HUES64 (cell line): Measurements from ENCODE around the gene AGTR2.
"Not testable (repeated sequence)": the region's sequence is repeated elsewhere in the genome, so short reads cannot be mapped to it uniquely, and the experiment has no call there.

Experiments used
- H3K27ac ChIP-seq: 2 replicates; pipeline ENCODE4 v1.7.0; 2013; ENCODE audit warnings: low read depth, low read length, inconsistent platforms
- H3K27me3 ChIP-seq: 2 replicates; pipeline ENCODE4 v1.6.1; 2013; ENCODE audit warnings: mild to moderate bottlenecking, low read length; ENCODE audit not compliant: insufficient read depth
- H3K36me3 ChIP-seq: 2 replicates; pipeline ENCODE4 v1.6.1; 2013; ENCODE audit warnings: mild to moderate bottlenecking, low read length; ENCODE audit not compliant: insufficient read depth
- H3K4me1 ChIP-seq: 2 replicates; pipeline ENCODE4 v1.6.1; 2013; ENCODE audit warnings: mild to moderate bottlenecking, low read length, moderate library complexity; ENCODE audit not compliant: insufficient read depth
- H3K4me3 ChIP-seq: 2 replicates; pipeline ENCODE4 v1.5.1; 2013; ENCODE audit warnings: mild to moderate bottlenecking, low read length, moderate library complexity
- H3K9ac ChIP-seq: 2 replicates; pipeline ENCODE4 v1.6.1; 2013; ENCODE audit warnings: mild to moderate bottlenecking, low read depth, low read length
- H3K9me3 ChIP-seq: 2 replicates; pipeline ENCODE4 v1.6.1; 2013; ENCODE audit warnings: low read depth, low read length; ENCODE audit not compliant: insufficient read depth
- WGBS: fragments of 150-250, 120-280 bp; methylation state at CpG from one replicate; pipeline ENCODE4 v1.1.7; 2013; ENCODE audit warnings: missing lambda C conversion rate; 5-methylcytosine and 5-hydroxymethylcytosine counted together

Gene AGTR2

GRCh38 chrX:116217080-116217479 lies 46.5 kb downstream of the AGTR2 start:
- H3K4me3 ChIP-seq, H3K9ac ChIP-seq, H3K4me1 ChIP-seq, H3K27me3 ChIP-seq, H3K36me3 ChIP-seq, H3K27ac ChIP-seq, H3K9me3 ChIP-seq: not testable (repeated sequence)
- WGBS = 100% methylated on average over 1 of the region's 2 CpGs
